ENCODE measurements around the gene VWA8. TPM values are rescaled to one million over a fixed set of nuclear protein-coding genes. Genes with fewer than 3 reads are reported as not detected.

Gene VWA8
- total RNA-seq, 1 donor from 2014 or later: 26.4 TPM

DNA sequence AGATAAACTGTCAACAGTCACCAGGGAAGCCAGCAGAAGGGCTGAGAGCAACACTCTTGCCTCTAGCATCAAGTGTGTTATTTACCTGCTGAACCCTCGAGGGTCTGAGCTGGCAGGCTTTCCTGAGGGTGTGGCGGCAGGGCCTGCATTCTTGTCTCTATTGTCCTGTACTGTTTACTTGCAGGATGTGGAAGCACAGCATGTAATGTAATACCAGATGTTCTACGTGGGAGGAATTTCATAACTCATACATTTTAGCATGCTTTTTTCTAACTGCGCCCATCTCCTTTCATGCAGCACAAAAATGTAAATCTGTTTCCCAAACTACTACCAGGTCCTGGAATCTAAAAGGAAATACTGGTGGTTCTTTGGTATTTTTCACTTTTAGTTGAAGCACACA is 350.5 kb downstream of the VWA8 start:
- no peaks in the 10 kb centered on the region for H3K4me1 Mint-ChIP-seq (ENCODE audit: low read depth)
- no peaks in the 10 kb centered on the region for H3K27me3 Mint-ChIP-seq (ENCODE audit: insufficient read depth)
- DNase-seq (ENCODE audit: low spot score): no peak
- no peak overlapping the region for H3K4me3 Mint-ChIP-seq
- intact Hi-C loops (cut with micrococcal nuclease): no loop called here
- no peaks in the 10 kb centered on the region for H3K9me3 Mint-ChIP-seq
- H3K27ac Mint-ChIP-seq: no peak overlapping the region
- peaks cover 14% of the 10 kb centered on the region for H3K36me3 Mint-ChIP-seq (ENCODE audit: low read depth)

GRCh38 chr13:41609828-41610227 is 351.1 kb downstream of the VWA8 start:
- no peak for DNase-seq (ENCODE audit: low spot score)
- Mint-ChIP-seq H3K4me3 (no peak overlapping the region), H3K9me3 (no peaks in the 10 kb centered on the region), H3K36me3 (ENCODE audit: low read depth) (peaks cover 14% of the 10 kb centered on the region), H3K4me1 (ENCODE audit: low read depth) (no peaks in the 10 kb centered on the region), H3K27me3 (ENCODE audit: insufficient read depth) (no peaks in the 10 kb centered on the region), H3K27ac (no peak overlapping the region)
- intact Hi-C loops (cut with micrococcal nuclease): no loop called here

GRCh38 chr13:41608839-41609177 is 352.1 kb downstream of the VWA8 start:
- Mint-ChIP-seq H3K27me3 (ENCODE audit: insufficient read depth) (no peaks in the 10 kb centered on the region), H3K9me3 (no peaks in the 10 kb centered on the region), H3K4me1 (ENCODE audit: low read depth) (no peaks in the 10 kb centered on the region), H3K36me3 (ENCODE audit: low read depth) (peaks cover 14% of the 10 kb centered on the region), H3K4me3 (no peak overlapping the region), H3K27ac (no peak overlapping the region)
- no peak for DNase-seq (ENCODE audit: low spot score)
- intact Hi-C loops (cut with micrococcal nuclease): no loop called here

DNA sequence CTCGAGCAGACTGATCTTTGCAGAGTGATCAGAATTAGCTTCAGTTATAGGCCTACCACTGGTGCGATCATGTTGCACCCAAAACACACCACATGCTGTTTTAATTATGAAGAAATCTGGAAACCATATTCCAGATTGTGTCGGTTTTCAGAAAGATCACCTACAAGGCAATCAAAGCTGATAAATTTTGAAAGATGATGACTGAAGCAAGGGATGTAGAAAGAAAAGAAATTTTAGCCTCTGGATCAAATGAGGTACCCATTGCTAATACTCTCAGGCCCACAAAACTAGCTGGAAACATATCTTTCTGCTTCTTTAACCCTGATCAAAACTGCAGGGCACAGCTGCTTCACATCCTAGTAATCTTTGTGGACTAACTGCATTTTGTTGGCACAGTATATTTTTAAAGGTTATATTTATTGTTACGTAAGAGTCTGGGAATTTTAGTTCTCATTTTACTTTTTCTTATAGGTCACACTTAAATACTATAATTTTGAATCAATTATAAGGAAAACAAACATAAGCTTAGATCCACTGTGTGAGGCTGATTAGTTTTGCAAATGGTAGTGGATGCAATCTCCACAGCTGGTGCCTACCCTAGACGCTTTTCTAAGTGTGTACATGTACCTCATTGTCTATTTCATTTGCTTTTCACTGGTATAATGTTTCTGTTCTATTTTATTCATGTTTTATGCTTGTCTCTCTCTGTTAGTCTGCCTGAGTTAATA is 352.6 kb downstream of the VWA8 start:
- Mint-ChIP-seq H3K4me3 (no peak overlapping the region), H3K9me3 (no peaks in the 10 kb centered on the region), H3K27me3 (ENCODE audit: insufficient read depth) (no peaks in the 10 kb centered on the region), H3K27ac (no peak overlapping the region), H3K4me1 (ENCODE audit: low read depth) (no peaks in the 10 kb centered on the region), H3K36me3 (ENCODE audit: low read depth) (peaks cover 14% of the 10 kb centered on the region)
- DNase-seq (ENCODE audit: low spot score): no peak
- intact Hi-C loops (cut with micrococcal nuclease): no loop called here

- Mint-ChIP-seq H3K4me1 (ENCODE audit: low read depth) (no peaks in the 10 kb centered on the region), H3K9me3 (no peaks in the 10 kb centered on the region), H3K4me3 (no peak overlapping the region), H3K27ac (no peak overlapping the region), H3K36me3 (ENCODE audit: low read depth) (peaks cover 17% of the 10 kb centered on the region), H3K27me3 (ENCODE audit: insufficient read depth) (no peaks in the 10 kb centered on the region)
- DNase-seq (ENCODE audit: low spot score): no peak
- intact Hi-C loops (cut with micrococcal nuclease): no loop called here
Measured at GRCh38 chr13:41606646-41607045, 354.3 kb downstream of the VWA8 start.

GRCh38 chr13:41605319-41606285 is 355.3 kb downstream of the VWA8 start:
- no peaks in the 10 kb centered on the region for H3K4me1 Mint-ChIP-seq (ENCODE audit: low read depth)
- H3K36me3 Mint-ChIP-seq (ENCODE audit: low read depth): peaks cover 20% of the 10 kb centered on the region
- no peak for DNase-seq (ENCODE audit: low spot score)
- H3K9me3 Mint-ChIP-seq: no peaks in the 10 kb centered on the region
- H3K27me3 Mint-ChIP-seq (ENCODE audit: insufficient read depth): no peaks in the 10 kb centered on the region
- no peak overlapping the region for H3K27ac Mint-ChIP-seq
- no peak overlapping the region for H3K4me3 Mint-ChIP-seq
- intact Hi-C loops (cut with micrococcal nuclease): no loop called here

DNA sequence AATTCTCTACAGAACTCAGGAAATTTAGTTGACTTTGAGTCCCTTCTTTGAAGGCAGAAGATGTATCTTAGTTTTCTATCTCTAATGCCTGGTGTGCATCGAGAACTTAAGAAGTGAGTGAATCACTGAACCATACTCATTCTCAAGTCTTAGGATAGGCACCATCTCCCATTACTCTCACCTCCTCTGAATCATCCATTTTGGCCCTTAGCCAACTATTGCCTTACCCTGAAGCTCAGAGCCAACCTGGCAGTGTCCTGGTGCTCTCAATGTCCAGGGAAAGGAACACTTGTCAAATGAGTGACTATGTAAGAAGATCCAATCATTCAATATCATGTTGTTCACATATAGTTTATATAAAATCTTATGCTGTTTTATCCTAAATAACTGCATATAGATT is 357.0 kb downstream of the VWA8 start:
- peaks cover 16% of the 10 kb centered on the region for H3K36me3 Mint-ChIP-seq (ENCODE audit: low read depth)
- H3K4me1 Mint-ChIP-seq (ENCODE audit: low read depth): no peaks in the 10 kb centered on the region
- H3K27me3 Mint-ChIP-seq (ENCODE audit: insufficient read depth): no peaks in the 10 kb centered on the region
- intact Hi-C loops (cut with micrococcal nuclease): no loop called here
- no peak overlapping the region for H3K27ac Mint-ChIP-seq
- no peak overlapping the region for H3K4me3 Mint-ChIP-seq
- H3K9me3 Mint-ChIP-seq: no peaks in the 10 kb centered on the region
- DNase-seq (ENCODE audit: low spot score): no peak

DNA sequence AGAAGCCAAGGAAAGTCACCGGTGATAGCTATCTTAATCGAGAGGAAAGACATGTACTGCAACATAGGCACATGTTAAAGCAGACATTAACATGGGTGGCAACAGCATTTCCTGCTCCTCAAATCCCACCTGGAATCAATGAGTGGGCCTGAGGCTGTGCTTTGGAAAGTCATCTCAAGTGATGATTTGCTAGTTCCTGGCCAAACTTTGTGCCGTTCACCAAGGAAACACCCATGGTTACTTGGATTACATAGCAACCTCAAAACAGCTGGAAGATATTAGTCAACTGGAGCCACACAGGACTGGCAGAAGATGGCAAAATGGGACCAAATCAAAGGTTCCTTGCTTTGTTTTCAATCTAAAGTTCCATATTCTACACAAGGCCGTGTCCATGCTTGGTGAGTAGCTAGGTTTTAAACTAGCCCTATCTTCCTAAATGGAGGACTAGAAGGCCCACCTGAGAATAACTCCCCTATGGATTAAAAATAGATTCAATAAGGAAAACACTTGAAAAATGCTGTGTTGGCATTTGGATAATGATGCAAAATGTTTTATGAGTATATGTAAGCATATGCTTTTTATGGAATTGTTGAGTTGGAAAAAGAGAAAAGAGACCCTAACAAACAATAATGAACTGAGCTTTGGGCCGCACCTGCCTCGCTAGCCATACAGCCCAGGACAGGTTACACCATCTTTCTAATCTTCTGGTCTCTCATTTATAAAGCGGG is 359.0 kb downstream of the VWA8 start:
- no peaks in the 10 kb centered on the region for H3K27me3 Mint-ChIP-seq (ENCODE audit: insufficient read depth)
- H3K4me1 Mint-ChIP-seq (ENCODE audit: low read depth): peaks cover under 1% of the 10 kb centered on the region
- no peak overlapping the region for H3K4me3 Mint-ChIP-seq
- H3K36me3 Mint-ChIP-seq (ENCODE audit: low read depth): peaks cover 12% of the 10 kb centered on the region
- H3K27ac Mint-ChIP-seq: no peak overlapping the region
- no peak for DNase-seq (ENCODE audit: low spot score)
- no peaks in the 10 kb centered on the region for H3K9me3 Mint-ChIP-seq
- intact Hi-C loops (cut with micrococcal nuclease): no loop called here

GRCh38 chr13:41599619-41600018 is 361.3 kb downstream of the VWA8 start:
- Mint-ChIP-seq H3K9me3 (no peaks in the 10 kb centered on the region), H3K4me3 (no peak overlapping the region), H3K27ac (no peak overlapping the region)

GRCh38 chr13:41597348-41598041 is 363.4 kb downstream of the VWA8 start:
- H3K4me3 Mint-ChIP-seq: no peak overlapping the region
- intact Hi-C loops (cut with micrococcal nuclease): loop anchor here (5.0 kb wide), 2 partner anchors 45 to 140 kb away; partner anchors contain the start of gene RGCC

More at GRCh38 chr13:41599619-41600018, 361.3 kb downstream of the VWA8 start:
- intact Hi-C loops (cut with micrococcal nuclease): loop anchor here (5.0 kb wide), 2 partner anchors 43 to 142 kb away; partner anchors contain the start of gene RGCC
- no peak for DNase-seq (ENCODE audit: low spot score)
- H3K4me1 Mint-ChIP-seq (ENCODE audit: low read depth): peaks cover 5% of the 10 kb centered on the region
- H3K36me3 Mint-ChIP-seq (ENCODE audit: low read depth): peaks cover 10% of the 10 kb centered on the region
- no peaks in the 10 kb centered on the region for H3K27me3 Mint-ChIP-seq (ENCODE audit: insufficient read depth)

DNA sequence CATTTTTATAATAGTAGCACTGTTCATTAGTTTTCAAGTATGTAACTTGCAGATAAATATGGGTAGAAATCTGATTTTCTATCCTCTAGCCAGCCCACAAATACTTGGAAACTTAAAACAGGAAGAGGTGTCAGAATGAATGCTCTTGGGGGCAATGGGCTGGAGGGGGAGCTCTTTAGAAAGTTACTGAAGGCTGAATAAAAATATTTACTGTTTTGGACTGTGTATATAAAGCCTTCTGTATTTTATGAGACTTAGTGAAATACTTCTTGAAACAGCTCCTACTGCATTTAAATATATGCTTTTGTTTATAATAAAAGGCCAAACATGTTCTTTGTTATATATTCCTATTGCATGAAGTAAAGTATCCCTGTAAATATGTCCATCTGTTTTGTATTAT is 364.7 kb downstream of the VWA8 start:
- Mint-ChIP-seq H3K9me3 (no peaks in the 10 kb centered on the region), H3K36me3 (ENCODE audit: low read depth) (peaks cover 6% of the 10 kb centered on the region), H3K4me3 (no peak overlapping the region), H3K27ac (no peak overlapping the region), H3K27me3 (ENCODE audit: insufficient read depth) (no peaks in the 10 kb centered on the region), H3K4me1 (ENCODE audit: low read depth) (peaks cover 5% of the 10 kb centered on the region)
- intact Hi-C loops (cut with micrococcal nuclease): loop anchor here (5.0 kb wide), 2 partner anchors 46 to 139 kb away; partner anchors contain the start of gene RGCC
- no peak for DNase-seq (ENCODE audit: low spot score)

More at GRCh38 chr13:41597348-41598041, 363.4 kb downstream of the VWA8 start:
- DNase-seq (ENCODE audit: low spot score): no peak
- Mint-ChIP-seq H3K4me1 (ENCODE audit: low read depth) (peaks cover 5% of the 10 kb centered on the region), H3K27ac (no peak overlapping the region), H3K36me3 (ENCODE audit: low read depth) (peaks cover 6% of the 10 kb centered on the region), H3K27me3 (ENCODE audit: insufficient read depth) (no peaks in the 10 kb centered on the region), H3K9me3 (no peaks in the 10 kb centered on the region)

- no peak for DNase-seq (ENCODE audit: low spot score)
- no peaks in the 10 kb centered on the region for H3K9me3 Mint-ChIP-seq
- H3K27ac Mint-ChIP-seq: no peak overlapping the region
- no peak overlapping the region for H3K4me3 Mint-ChIP-seq
- peaks cover 11% of the 10 kb centered on the region for H3K4me1 Mint-ChIP-seq (ENCODE audit: low read depth)
- intact Hi-C loops (cut with micrococcal nuclease): loop anchor here (5.0 kb wide), 2 partner anchors 47 to 138 kb away; partner anchors contain the start of gene RGCC
- H3K36me3 Mint-ChIP-seq (ENCODE audit: low read depth): peaks cover 4% of the 10 kb centered on the region
- H3K27me3 Mint-ChIP-seq (ENCODE audit: insufficient read depth): no peaks in the 10 kb centered on the region
Measured at GRCh38 chr13:41595298-41595697, 365.6 kb downstream of the VWA8 start.
